BE2C (cell line): ENCODE measurements around the gene PTH2. TPM values are rescaled to one million over a fixed set of nuclear protein-coding genes. Genes with fewer than 3 reads are reported as not detected.
A peak's percentile ranks its signal among the peaks of the same experiment; 100 is the strongest.

Experiments
- DNase-seq: peaks from one replicate; pipeline ENCODE4 v3.0.0-alpha.2; 2020
- H3K27me3 ChIP-seq: fragments of 250-450 bp; sonication (Bioruptor Pico); 2 replicates; pipeline ENCODE4 v1.5.1; 2020; ENCODE audit warnings: mild to moderate bottlenecking
- H3K36me3 ChIP-seq: fragments of 250-450 bp; sonication (Bioruptor Pico); 2 replicates; pipeline ENCODE4 v1.5.1; 2020; ENCODE audit warnings: mild to moderate bottlenecking
- H3K4me1 ChIP-seq: fragments of 250-450 bp; sonication (Bioruptor Pico); 2 replicates; pipeline ENCODE4 v1.5.1; 2020
- H3K4me3 ChIP-seq: 2 replicates; pipeline ENCODE4 v1.5.1; 2011; ENCODE audit warnings: low read depth, low read length
- H3K9me3 ChIP-seq: fragments of 250-450 bp; sonication (Bioruptor Pico); 2 replicates; pipeline ENCODE4 v1.5.1; 2020
- CTCF ChIP-seq: IDR thresholded peaks from 2 replicates; pipeline ENCODE4 v1.5.1; 2012; ENCODE audit warnings: mild to moderate bottlenecking, low read depth, low read length
- polyA plus RNA-seq: library from polyadenylated mRNA; unstranded; fragments of >200 nt; gene quantifications from one replicate; pipeline ENCODE4 v1.2.1, GENCODE V29; 2012; ENCODE audit warnings: low read depth, missing spikeins; ENCODE audit not compliant: insufficient read length, insufficient read depth

PTH2 gene, protein sequence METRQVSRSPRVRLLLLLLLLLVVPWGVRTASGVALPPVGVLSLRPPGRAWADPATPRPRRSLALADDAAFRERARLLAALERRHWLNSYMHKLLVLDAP
- polyA plus RNA-seq = not detected

- no peak for DNase-seq
- Histone ChIP-seq H3K36me3 (no peaks in the 10 kb centered on the region), H3K27me3 (peaks cover 77% of the 10 kb centered on the region), H3K4me1 (peaks cover 11% of the 10 kb centered on the region), H3K9me3 (no peaks in the 10 kb centered on the region), H3K4me3 (no peak within 1 kb of the TSS)
- no peak for TF ChIP-seq CTCF
These were observed at the start of gene PTH2 for GRCh38 chr19:49423071-49423984. Gene PTH2, minus strand, starts transcription at chr19:49423441. Its CDS starts 102 bp downstream, at chr19:49423339.

GRCh38 chr19:49472936-49473335 is 49.7 kb upstream of the PTH2 start:
- Histone ChIP-seq H3K9me3 (no peaks in the 10 kb centered on the region), H3K4me3 (no peak overlapping the region), H3K4me1 (no peaks in the 10 kb centered on the region), H3K27me3 (no peaks in the 10 kb centered on the region), H3K36me3 (no peaks in the 10 kb centered on the region; the same call in 1 of the 2 replicates)
- DNase-seq = no peak
- TF ChIP-seq CTCF = no peak

DNA sequence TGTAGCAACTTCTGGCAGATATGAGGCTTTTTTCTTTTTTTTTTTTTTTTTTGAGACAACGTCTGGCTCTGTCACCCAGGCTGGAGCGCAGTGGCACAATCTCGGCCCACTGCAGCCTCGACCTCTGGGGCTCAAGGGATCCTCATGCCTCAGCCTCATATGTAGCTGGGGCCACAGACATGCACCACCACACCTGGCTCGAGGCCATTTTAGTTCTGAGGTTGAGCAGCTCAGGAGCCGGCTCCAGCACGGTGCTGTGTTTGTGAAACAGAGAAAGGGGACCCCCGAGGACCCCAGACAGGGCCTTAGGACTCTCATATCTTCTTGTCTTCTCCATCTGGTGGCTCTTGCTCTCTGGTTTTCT is 47.4 kb upstream of the PTH2 start:
- Histone ChIP-seq H3K36me3 (no peaks in the 10 kb centered on the region; the same call in 1 of the 2 replicates), H3K9me3 (no peaks in the 10 kb centered on the region), H3K27me3 (no peaks in the 10 kb centered on the region), H3K4me1 (no peaks in the 10 kb centered on the region), H3K4me3 (no peak overlapping the region)
- DNase-seq = no peak
- TF ChIP-seq CTCF = no peak

- peak; percentile 21 for TF ChIP-seq CTCF
- Histone ChIP-seq H3K27me3 (no peaks in the 10 kb centered on the region), H3K4me1 (no peaks in the 10 kb centered on the region), H3K4me3 (no peak overlapping the region), H3K36me3 (no peaks in the 10 kb centered on the region; the same call in 1 of the 2 replicates), H3K9me3 (no peaks in the 10 kb centered on the region)
- DNase-seq = no peak
These were observed 46.8 kb upstream of the PTH2 start for GRCh38 chr19:49469828-49470614.

GRCh38 chr19:49468746-49469447 is 45.7 kb upstream of the PTH2 start:
- no peaks in the 10 kb centered on the region for H3K4me1 ChIP-seq
- no peaks in the 10 kb centered on the region for H3K27me3 ChIP-seq
- no peak overlapping the region for H3K4me3 ChIP-seq
- H3K36me3 ChIP-seq = no peaks in the 10 kb centered on the region; the same call in 1 of the 2 replicates
- H3K9me3 ChIP-seq = no peaks in the 10 kb centered on the region
- TF ChIP-seq CTCF = no peak
- DNase-seq = no peak
